Activated CD4-positive, alpha-beta T cell treated with anti-CD3 and anti-CD28 coated beads, Interleukin-2, amount 10 ng/mL, durations not matched to agents 7 days and 5 days (primary cell): ENCODE results near the gene CLSTN2. TPM values are rescaled to one million over a fixed set of nuclear protein-coding genes. Genes with fewer than 3 reads are reported as not detected.

ENCODE experiments used
- CTCF ChIA-PET: fragments of 350-600 bp; sonication (Branson Sonifier 250); formaldehyde crosslinking; loops from one replicate; lab custom pipeline; 2021; ENCODE audit warnings: antibody characterized with exemption; lab: Charles Lee
- POLR2A ChIA-PET: fragments of 350-600 bp; sonication (Branson Sonifier 250); formaldehyde crosslinking; loops from one replicate; lab custom pipeline; 2021; ENCODE audit warnings: antibody characterized with exemption; lab: Charles Lee
- DNase-seq: peaks from one replicate; pipeline ENCODE4 v3.0.0-alpha.2; 2020
- H3K27ac Mint-ChIP-seq: one replicate; pipeline ENCODE4 v1.8.0; 2021; ENCODE audit warnings: mild to moderate bottlenecking, moderate library complexity, mixed read lengths
- H3K27me3 Mint-ChIP-seq: one replicate; pipeline ENCODE4 v1.8.0; 2021; ENCODE audit warnings: mixed read lengths
- H3K36me3 Mint-ChIP-seq: one replicate; pipeline ENCODE4 v1.8.0; 2021; ENCODE audit warnings: low read depth, mixed read lengths
- H3K4me1 Mint-ChIP-seq: one replicate; pipeline ENCODE4 v1.8.0; 2021; ENCODE audit warnings: mixed read lengths
- H3K4me3 Mint-ChIP-seq: one replicate; pipeline ENCODE4 v1.8.0; 2021; ENCODE audit warnings: mild to moderate bottlenecking, moderate library complexity, mixed read lengths
- H3K9me3 Mint-ChIP-seq: one replicate; pipeline ENCODE4 v1.8.0; 2021; ENCODE audit warnings: mixed read lengths
- total RNA-seq, 2 experiments: library from RNA; stranded (reverse); gene quantifications; one replicate each; pipeline ENCODE4 v1.2.3, GENCODE V29; 2021

CLSTN2 gene
- total RNA-seq, 2 experiments from 2014 or later = not detected

DNA sequence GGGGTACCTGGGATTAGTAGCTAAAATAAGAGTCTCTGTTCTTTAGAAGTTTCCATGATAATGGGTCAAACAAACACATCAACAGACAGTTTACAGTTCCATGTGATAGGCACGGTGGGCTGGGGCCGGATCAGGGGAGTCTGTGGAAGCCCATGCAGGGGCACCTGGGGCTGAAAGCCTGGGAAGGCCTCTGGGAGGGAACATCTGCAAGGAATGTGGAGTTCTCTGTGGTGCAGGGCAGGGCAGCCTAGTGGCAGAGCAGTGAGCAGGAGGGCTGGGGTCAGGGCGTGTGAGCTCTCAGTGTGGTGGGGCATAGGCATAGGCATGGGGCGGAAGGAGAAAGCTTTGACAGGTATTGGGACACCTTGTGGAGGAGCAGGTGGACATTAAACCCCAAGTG is 535.2 kb downstream of the CLSTN2 start:
- ChIA-PET CTCF (no interaction called here), POLR2A (no interaction called here)
- Mint-ChIP-seq H3K36me3 (no peaks in the 10 kb centered on the region), H3K9me3 (no peaks in the 10 kb centered on the region), H3K27ac (no peak overlapping the region), H3K4me3 (no peak overlapping the region), H3K27me3 (peaks cover 3% of the 10 kb centered on the region), H3K4me1 (no peaks in the 10 kb centered on the region)
- no peak for DNase-seq

DNA sequence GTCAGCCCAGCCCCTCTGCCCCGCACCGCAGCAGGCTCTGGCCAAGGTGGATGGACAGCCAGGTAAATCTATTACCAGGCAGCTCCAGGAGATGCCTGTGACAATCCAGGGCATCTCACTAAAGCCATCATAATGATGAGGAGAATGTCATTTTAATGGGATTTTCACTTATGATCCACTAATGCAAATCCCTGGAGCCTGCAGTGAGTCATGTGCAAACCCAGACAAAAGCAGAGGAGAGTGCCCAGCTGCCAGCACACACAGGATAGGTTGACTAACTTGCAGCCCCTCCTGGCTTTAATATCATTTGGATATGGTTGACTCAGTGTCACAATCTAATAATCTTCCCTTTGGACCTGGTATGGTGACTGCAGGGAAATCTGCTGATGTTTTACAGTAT is 536.0 kb downstream of the CLSTN2 start:
- ChIA-PET POLR2A (no interaction called here), CTCF (no interaction called here)
- H3K4me3 Mint-ChIP-seq = no peak overlapping the region
- DNase-seq = no peak
- peaks cover 3% of the 10 kb centered on the region for H3K27me3 Mint-ChIP-seq
- H3K36me3 Mint-ChIP-seq = no peaks in the 10 kb centered on the region
- no peaks in the 10 kb centered on the region for H3K9me3 Mint-ChIP-seq
- no peak overlapping the region for H3K27ac Mint-ChIP-seq
- H3K4me1 Mint-ChIP-seq = no peaks in the 10 kb centered on the region

DNA sequence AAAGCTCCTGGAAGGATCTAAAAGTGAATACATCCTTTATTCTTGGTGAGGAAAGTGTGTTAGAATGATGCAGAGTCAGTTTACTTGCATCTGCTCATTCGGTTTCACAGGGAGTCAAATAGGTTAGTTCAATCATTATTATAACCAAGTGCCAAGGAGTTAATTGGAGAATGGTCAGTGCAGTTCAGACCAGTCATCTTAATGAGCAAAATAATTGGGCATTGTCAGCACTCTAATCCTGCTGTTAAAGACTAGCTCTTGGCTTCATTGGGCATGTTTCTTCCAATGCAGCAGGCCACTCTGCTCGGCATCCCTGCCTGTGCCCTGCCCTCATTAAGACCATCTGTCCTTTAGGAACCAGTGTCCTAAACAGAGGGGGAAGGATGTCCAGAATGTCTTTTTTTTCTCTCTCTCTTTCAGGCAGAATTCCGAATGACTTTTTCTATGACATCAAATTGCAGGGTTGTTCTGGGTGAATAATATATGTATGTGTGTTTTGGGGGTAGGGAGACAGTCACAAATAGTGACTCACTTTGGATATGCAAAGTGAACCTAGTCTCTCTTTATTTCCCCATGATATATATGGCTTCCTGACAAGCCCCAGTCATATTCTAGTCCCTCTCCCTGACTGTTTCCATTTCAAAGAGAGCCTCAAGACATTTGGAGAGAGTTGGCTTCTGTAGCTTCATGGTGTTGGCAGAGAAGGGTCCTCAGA is 537.5 kb downstream of the CLSTN2 start:
- Mint-ChIP-seq H3K4me1 (no peaks in the 10 kb centered on the region), H3K9me3 (no peaks in the 10 kb centered on the region), H3K36me3 (no peaks in the 10 kb centered on the region), H3K4me3 (no peak overlapping the region), H3K27ac (no peak overlapping the region), H3K27me3 (peaks cover 2% of the 10 kb centered on the region)
- ChIA-PET POLR2A (no interaction called here), CTCF (no interaction called here)
- no peak for DNase-seq

DNA sequence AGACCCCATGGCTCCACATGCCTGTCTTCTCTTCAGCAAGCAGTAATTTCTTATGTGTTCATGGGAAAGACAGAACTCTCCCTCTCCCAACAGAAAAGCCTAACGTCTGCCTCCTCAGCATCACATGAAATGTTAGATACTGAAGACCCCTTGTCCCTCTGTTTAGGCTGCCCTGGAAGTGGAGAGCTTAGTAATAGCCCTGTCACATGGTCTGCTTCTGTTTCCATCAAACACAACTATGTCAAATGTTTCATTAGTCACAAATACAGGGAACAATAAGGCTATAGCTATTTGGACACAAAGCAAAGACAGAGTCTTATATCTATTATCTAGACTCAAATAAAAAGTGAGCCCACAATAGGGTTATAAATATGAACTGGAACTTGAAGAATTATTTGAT is 552.6 kb downstream of the CLSTN2 start:
- ChIA-PET CTCF (no interaction called here), POLR2A (no interaction called here)
- Mint-ChIP-seq H3K36me3 (no peaks in the 10 kb centered on the region), H3K27ac (no peak overlapping the region), H3K9me3 (peaks cover 1% of the 10 kb centered on the region), H3K4me3 (no peak overlapping the region), H3K27me3 (no peaks in the 10 kb centered on the region), H3K4me1 (no peaks in the 10 kb centered on the region)
- no peak for DNase-seq

DNA sequence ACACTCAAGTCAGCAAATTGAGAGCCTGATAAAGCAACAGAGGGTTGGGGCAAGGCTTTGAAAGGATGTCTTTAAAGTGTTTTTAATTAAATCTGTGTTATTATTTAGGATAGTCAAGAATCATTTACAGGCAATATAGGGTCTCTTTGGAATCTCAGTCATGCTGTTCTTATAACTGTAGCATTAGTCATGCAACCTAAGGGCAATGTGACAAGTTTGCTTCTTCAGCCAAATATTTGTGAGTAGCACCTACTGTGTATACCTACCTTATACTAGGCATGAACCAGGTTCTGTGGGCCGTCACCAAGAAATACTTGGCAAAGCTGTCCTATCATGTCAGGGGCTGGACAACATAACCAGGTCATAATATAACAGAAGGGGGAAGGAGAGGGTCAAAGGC is 558.3 kb downstream of the CLSTN2 start:
- H3K9me3 Mint-ChIP-seq = no peaks in the 10 kb centered on the region
- CTCF ChIA-PET = no interaction called here
- no peak overlapping the region for H3K27ac Mint-ChIP-seq
- no peak overlapping the region for H3K4me3 Mint-ChIP-seq
- POLR2A ChIA-PET = interaction anchor here (0.7 kb wide), 1 partner anchor 1178 kb away, joined by 3 read pairs; no protein-coding TSS in a partner anchor
- H3K27me3 Mint-ChIP-seq = peaks cover 3% of the 10 kb centered on the region
- no peaks in the 10 kb centered on the region for H3K36me3 Mint-ChIP-seq
- no peaks in the 10 kb centered on the region for H3K4me1 Mint-ChIP-seq
- no peak for DNase-seq

DNA sequence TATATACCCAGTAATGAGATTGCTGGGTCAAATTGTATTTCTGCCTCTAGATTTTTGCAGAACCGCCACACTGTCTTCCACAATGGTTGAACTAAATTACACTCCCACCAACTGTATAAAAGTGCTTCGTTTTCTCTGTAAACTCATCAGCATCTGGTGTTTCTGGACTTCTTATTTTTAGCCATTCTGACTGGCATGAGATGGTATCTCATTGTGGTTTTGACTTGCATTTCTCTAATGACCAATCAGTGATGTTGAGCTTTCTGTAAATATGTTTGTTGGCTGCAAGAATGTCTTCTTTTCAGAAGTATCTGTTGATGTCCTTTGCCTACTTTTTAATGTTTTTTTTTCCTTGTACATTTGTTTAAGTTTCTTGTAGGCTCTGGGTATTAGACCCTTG is 560.0 kb downstream of the CLSTN2 start:
- CTCF ChIA-PET = interaction anchor here (0.6 kb wide), 1 partner anchor 353 kb away, joined by 3 read pairs; no protein-coding TSS in a partner anchor

DNA sequence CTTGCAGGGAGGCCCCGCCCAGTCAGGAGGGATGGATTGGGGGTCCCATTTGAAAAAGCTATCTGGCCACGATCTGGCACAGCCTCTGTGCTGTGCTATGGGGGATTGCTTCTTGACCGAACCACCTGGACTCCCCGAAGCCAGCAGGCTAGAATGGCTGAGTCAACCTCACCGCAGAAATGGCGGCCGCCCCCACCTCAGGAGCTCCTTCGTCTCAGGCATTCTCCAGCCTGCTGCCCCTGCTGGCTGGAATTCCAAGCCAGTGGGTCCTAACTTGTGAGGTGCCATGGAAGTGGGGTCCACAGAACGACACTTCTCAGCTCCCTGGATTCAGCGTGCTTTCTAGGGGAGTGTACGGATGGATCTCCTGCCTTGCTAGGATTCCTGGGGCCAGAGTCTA is 562.3 kb downstream of the CLSTN2 start:
- Mint-ChIP-seq H3K27me3 (peaks cover 3% of the 10 kb centered on the region), H3K27ac (no peak overlapping the region), H3K4me1 (no peaks in the 10 kb centered on the region), H3K4me3 (no peak overlapping the region), H3K36me3 (no peaks in the 10 kb centered on the region), H3K9me3 (no peaks in the 10 kb centered on the region)
- DNase-seq = no peak
- POLR2A ChIA-PET = no interaction called here
- CTCF ChIA-PET = no interaction called here

More for the DNA sequence above, 560.0 kb downstream of the CLSTN2 start:
- Mint-ChIP-seq H3K36me3 (no peaks in the 10 kb centered on the region), H3K27ac (no peak overlapping the region), H3K27me3 (peaks cover 3% of the 10 kb centered on the region), H3K4me1 (no peaks in the 10 kb centered on the region), H3K9me3 (no peaks in the 10 kb centered on the region), H3K4me3 (no peak overlapping the region)
- no peak for DNase-seq
- POLR2A ChIA-PET = no interaction called here

DNA sequence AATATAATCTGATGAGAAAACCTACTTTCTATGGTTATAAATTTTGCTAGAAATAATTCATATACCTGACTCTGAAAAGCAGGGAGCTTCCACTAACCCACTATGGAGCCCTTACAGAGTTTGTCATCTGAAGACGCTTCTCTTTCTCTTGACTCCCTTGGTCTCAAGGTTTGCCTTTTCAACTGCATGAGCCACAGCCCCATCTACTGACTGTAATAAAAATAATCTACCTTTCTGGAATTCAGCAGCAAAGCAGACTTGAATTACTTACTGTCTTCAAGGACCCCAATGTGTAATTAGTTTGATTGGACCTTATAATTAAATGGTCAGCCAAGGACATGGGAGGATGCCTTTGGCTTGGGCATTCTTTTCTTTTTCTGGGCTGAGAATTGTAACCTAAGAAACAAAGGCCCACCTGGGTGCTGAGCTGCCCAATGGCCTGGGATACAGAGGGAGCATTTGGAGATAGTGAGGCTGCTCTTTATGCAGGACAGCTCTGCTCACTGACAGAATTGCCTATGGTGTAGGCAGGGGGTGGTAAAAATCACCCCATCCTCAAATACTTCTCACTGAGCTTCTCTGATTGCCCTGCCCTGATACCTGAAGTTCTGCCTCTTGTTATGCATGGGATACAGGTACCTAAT is 564.3 kb downstream of the CLSTN2 start:
- no peak for DNase-seq
- Mint-ChIP-seq H3K4me1 (no peaks in the 10 kb centered on the region), H3K36me3 (no peaks in the 10 kb centered on the region), H3K27me3 (peaks cover 3% of the 10 kb centered on the region), H3K9me3 (no peaks in the 10 kb centered on the region), H3K27ac (no peak overlapping the region), H3K4me3 (no peak overlapping the region)
- ChIA-PET CTCF (no interaction called here), POLR2A (no interaction called here)

DNA sequence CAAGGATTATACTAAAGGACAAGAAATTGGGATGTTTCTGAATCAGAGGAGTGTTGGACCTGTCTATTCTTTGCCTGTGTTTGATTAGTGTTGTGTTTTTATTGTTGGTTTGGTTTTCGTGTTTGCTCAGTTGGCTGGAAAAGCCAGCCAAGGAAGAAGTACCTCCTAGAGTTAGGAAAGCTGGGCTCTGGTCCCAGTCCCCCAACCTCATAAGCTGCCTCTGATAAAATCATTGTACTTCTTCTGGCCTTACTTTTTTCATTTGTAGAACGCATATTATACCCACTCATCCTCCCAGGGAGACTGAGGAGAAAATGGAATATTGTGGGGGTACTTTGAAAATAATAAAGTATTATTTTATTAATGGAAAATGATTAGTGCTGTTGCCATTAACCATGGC is 565.5 kb downstream of the CLSTN2 start:
- ChIA-PET POLR2A (no interaction called here), CTCF (interaction anchor here (0.6 kb wide), 1 partner anchor 1886 kb away, joined by 3 read pairs; no protein-coding TSS in a partner anchor)
- Mint-ChIP-seq H3K4me3 (no peak overlapping the region), H3K9me3 (no peaks in the 10 kb centered on the region), H3K36me3 (no peaks in the 10 kb centered on the region), H3K27me3 (no peaks in the 10 kb centered on the region), H3K27ac (no peak overlapping the region), H3K4me1 (no peaks in the 10 kb centered on the region)
- no peak for DNase-seq

DNA sequence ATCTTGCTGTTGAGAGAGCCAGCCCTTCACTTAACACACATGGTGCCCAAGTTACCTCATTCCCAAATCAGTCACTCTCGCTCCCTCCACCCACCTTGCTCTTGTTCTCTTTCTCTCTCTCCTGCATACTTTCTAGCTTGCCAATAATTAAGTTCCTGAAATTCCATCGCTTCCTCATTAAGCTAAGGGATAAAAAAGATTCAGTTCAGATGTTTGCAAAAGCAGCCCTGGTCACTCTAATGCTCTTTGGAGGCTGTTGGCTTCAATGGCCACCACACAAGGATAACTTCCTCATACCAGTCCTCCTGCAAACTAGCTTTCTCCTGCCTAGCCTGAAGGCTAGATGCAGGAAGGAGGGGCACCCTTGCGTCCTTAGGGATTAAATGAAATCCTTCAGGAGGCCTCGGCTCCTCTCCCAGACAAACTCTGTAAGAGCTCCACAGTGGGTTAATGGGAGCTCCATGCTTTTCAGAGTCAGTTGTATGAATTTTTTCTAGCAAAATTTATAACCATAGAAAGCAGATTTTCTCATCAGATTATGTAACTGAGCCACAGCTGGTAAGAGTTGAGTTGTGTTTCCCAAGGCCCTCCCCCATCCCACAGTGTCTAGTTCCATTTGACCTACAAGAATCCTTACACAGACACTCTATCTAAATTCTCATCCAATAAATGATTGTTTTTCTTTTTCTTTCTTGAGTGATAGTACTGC is 566.2 kb downstream of the CLSTN2 start:
- no peak for DNase-seq
- Mint-ChIP-seq H3K36me3 (no peaks in the 10 kb centered on the region), H3K9me3 (no peaks in the 10 kb centered on the region), H3K27ac (no peak overlapping the region), H3K4me3 (no peak overlapping the region), H3K4me1 (no peaks in the 10 kb centered on the region), H3K27me3 (no peaks in the 10 kb centered on the region)
- ChIA-PET POLR2A (no interaction called here), CTCF (no interaction called here)

DNA sequence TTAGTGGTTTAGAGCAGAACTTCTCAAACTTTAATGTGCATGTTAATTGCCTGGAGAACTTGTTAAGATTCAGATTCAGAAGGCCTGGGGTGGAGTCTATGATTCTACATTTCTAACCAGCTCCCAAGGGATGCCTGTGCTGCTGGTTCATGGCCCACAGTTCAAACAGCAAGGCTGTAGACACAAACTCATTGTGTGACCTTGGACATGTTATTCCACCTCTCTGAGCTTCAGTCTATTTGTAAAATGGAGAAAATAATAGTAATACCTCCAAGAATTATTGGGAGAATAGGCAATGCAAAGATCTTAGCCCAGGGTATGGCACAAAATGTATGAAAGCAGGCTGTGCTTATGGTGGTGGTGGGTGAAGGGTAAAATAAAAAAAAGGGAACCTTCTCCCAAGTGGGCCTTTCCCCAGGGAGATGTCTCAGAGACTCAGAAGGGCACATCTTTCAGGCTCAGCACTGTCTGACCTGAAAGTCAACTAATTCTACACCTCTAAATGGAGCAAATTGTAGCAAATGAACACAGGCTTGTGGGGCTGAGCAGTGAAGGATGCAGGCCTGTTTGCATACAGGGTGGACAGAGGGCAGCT is 566.9 kb downstream of the CLSTN2 start:
- no peak overlapping the region for H3K27ac Mint-ChIP-seq
- no peak overlapping the region for H3K4me3 Mint-ChIP-seq
- no peaks in the 10 kb centered on the region for H3K36me3 Mint-ChIP-seq
- CTCF ChIA-PET = no interaction called here
- no peaks in the 10 kb centered on the region for H3K27me3 Mint-ChIP-seq
- no peaks in the 10 kb centered on the region for H3K9me3 Mint-ChIP-seq
- no peak for DNase-seq
- H3K4me1 Mint-ChIP-seq = no peaks in the 10 kb centered on the region
- POLR2A ChIA-PET = no interaction called here

DNA sequence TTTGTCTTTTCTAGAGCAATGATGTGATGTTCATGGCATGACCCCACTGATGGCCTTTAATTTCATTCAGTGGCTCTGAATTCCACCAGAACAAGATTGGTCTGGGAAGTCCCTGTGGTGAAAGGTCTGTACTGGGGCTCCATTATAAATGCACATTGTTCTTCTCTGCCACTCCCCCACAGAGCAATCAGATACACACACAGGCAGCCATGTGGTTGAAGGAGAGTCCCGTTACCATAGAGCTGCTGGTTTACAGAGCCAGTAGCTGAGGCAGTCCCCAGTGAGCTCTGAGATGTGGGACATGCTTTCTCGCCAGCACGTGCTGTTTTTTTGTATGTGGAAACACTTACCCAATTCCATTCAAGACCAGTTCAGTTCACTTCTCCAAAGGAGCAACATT is 570.2 kb downstream of the CLSTN2 start:
- POLR2A ChIA-PET = no interaction called here
- H3K4me1 Mint-ChIP-seq = no peaks in the 10 kb centered on the region
- no peaks in the 10 kb centered on the region for H3K9me3 Mint-ChIP-seq
- H3K27ac Mint-ChIP-seq = no peak overlapping the region
- H3K4me3 Mint-ChIP-seq = no peak overlapping the region
- no peaks in the 10 kb centered on the region for H3K36me3 Mint-ChIP-seq
- peaks cover 5% of the 10 kb centered on the region for H3K27me3 Mint-ChIP-seq
- CTCF ChIA-PET = no interaction called here
- no peak for DNase-seq

DNA sequence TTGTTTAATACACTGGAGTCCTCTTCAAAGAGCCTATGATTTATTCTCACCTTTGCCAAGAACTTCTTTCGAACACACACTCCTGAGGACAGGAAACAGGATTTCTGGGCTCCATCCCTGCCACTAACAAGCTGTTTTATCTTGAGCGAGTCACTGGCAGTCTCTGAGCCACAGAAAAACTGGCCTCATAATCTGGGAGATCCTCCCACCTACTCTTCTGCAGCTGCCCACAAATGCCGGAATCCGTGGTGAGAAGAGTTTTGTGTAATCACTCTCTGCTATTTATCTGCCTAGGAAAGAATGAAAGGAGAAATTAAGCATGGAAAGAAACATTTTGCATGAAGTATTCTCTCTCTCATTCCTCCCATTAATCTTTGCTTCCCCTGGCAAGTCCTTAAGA is 570.9 kb downstream of the CLSTN2 start:
- H3K36me3 Mint-ChIP-seq = no peaks in the 10 kb centered on the region
- CTCF ChIA-PET = no interaction called here

More for the DNA sequence above, 570.9 kb downstream of the CLSTN2 start:
- no peak overlapping the region for H3K27ac Mint-ChIP-seq
- POLR2A ChIA-PET = no interaction called here
- H3K27me3 Mint-ChIP-seq = peaks cover 12% of the 10 kb centered on the region
- no peaks in the 10 kb centered on the region for H3K9me3 Mint-ChIP-seq
- H3K4me1 Mint-ChIP-seq = no peaks in the 10 kb centered on the region
- DNase-seq = no peak
- H3K4me3 Mint-ChIP-seq = no peak overlapping the region
